Naive thymus-derived CD4-positive, alpha-beta T cell (primary cell): ENCODE data around the gene ZFYVE9. TPM values are rescaled to one million over a fixed set of nuclear protein-coding genes. Genes with fewer than 3 reads are reported as not detected.
"Not testable (repeated sequence)": the region's sequence is repeated elsewhere in the genome, so short reads cannot be mapped to it uniquely, and the experiment has no call there.

Experiments used
- ATAC-seq: fragments of 150-1000 bp; cut with Tn5 transposase; 2 replicates; pipeline ENCODE4 v1.10.0; 2021; ENCODE audit warnings: mild to moderate bottlenecking, moderate library complexity
- CTCF ChIA-PET: fragments of 350-600 bp; sonication (Branson Sonifier 250); formaldehyde crosslinking; loops from one replicate; lab custom pipeline; 2021; ENCODE audit warnings: antibody characterized with exemption; lab: Charles Lee
- POLR2A ChIA-PET: fragments of 350-600 bp; sonication (Branson Sonifier 250); formaldehyde crosslinking; loops from one replicate; lab custom pipeline; 2021; ENCODE audit warnings: antibody characterized with exemption, inconsistent platforms; lab: Charles Lee
- DNase-seq, 9 donors: peaks; one replicate each; pipeline versions ENCODE4 v3.0.0 to v3.0.0-alpha.2; 2020 to 2022; ENCODE audit warnings: mixed read lengths in 1 of 9
- H3K27ac ChIP-seq: one replicate; pipeline ENCODE4 v1.7.0; 2013; ENCODE audit warnings: mild to moderate bottlenecking, low read depth, low read length, moderate library complexity
- H3K27me3 ChIP-seq, 2 donors: one replicate each; pipeline ENCODE4 v1.7.0; 2013; ENCODE audit warnings: low read length in 2 of 2, mild to moderate bottlenecking in 2 of 2, moderate library complexity in 2 of 2; ENCODE audit not compliant: control insufficient read depth in 2 of 2, insufficient read depth in 2 of 2
- H3K36me3 ChIP-seq, 3 experiments: 1 replicate in 2 of 3; 2 replicates in 1 of 3; pipeline ENCODE4 v1.7.0; 2013; ENCODE audit warnings: low read length in 3 of 3, mild to moderate bottlenecking in 3 of 3, moderate library complexity in 1 of 3; ENCODE audit not compliant: insufficient read depth in 3 of 3, control insufficient read depth in 2 of 3
- H3K4me1 ChIP-seq, 2 donors: one replicate each; pipeline ENCODE4 v1.7.0; 2013; ENCODE audit warnings: low read length in 2 of 2, mild to moderate bottlenecking in 2 of 2, moderate library complexity in 1 of 2; ENCODE audit not compliant: control insufficient read depth in 2 of 2, insufficient read depth in 2 of 2
- H3K4me3 ChIP-seq: 2 replicates; pipeline ENCODE4 v1.7.0; 2013; ENCODE audit warnings: mild to moderate bottlenecking, low read length
- H3K9me3 ChIP-seq, 3 experiments: 1 replicate in 2 of 3; 2 replicates in 1 of 3; pipeline ENCODE4 v1.7.0; 2013; ENCODE audit warnings: low read length in 3 of 3; ENCODE audit not compliant: control insufficient read depth in 2 of 3
- H3K27ac Mint-ChIP-seq, 9 donors: one replicate each; pipeline ENCODE4 v1.8.0; 2020 to 2022; ENCODE audit warnings: mixed read lengths in 9 of 9, mild to moderate bottlenecking in 8 of 9, moderate library complexity in 5 of 9, inconsistent platforms in 2 of 9
- H3K27me3 Mint-ChIP-seq, 5 donors: one replicate each; pipeline ENCODE4 v1.8.0; 2021 to 2022; ENCODE audit warnings: mixed read lengths in 5 of 5, mild to moderate bottlenecking in 1 of 5
- H3K36me3 Mint-ChIP-seq, 5 donors: one replicate each; pipeline ENCODE4 v1.8.0; 2020 to 2022; ENCODE audit warnings: mixed read lengths in 5 of 5, mild to moderate bottlenecking in 3 of 5, inconsistent platforms in 1 of 5
- H3K4me1 Mint-ChIP-seq, 7 donors: one replicate each; pipeline ENCODE4 v1.8.0; 2020 to 2022; ENCODE audit warnings: mixed read lengths in 7 of 7, mild to moderate bottlenecking in 3 of 7, inconsistent platforms in 1 of 7
- H3K4me3 Mint-ChIP-seq, 10 donors: one replicate each; pipeline ENCODE4 v1.8.0; 2020 to 2022; ENCODE audit warnings: mild to moderate bottlenecking in 10 of 10, mixed read lengths in 10 of 10, moderate library complexity in 6 of 10, inconsistent platforms in 2 of 10
- H3K9me3 Mint-ChIP-seq, 11 donors: one replicate each; pipeline ENCODE4 v1.8.0; 2020 to 2022; ENCODE audit warnings: mixed read lengths in 11 of 11, mild to moderate bottlenecking in 4 of 11, inconsistent platforms in 1 of 11, moderate library complexity in 1 of 11
- intact Hi-C, 2 donors: fragments of 100-400 bp; cut with micrococcal nuclease; formaldehyde crosslinking; loops; one replicate each; pipeline ENCODE4 v1.15.1; 2023
- polyA plus RNA-seq, 2 donors: library from polyadenylated mRNA; unstranded; fragments of 300-500 nt; fragmentation: Illumina TruSeq; gene quantifications; one replicate each; pipeline ENCODE4 v1.2.3, GENCODE V29; 2021
- total RNA-seq, 6 experiments: library from RNA in 5 of 6; stranded (reverse) in 5 of 6; gene quantifications; 1 replicate in 5 of 6; 2 replicates in 1 of 6; pipeline ENCODE4 v1.2.3 and lab custom pipeline; 2021 to 2026

Gene ZFYVE9
- total and polyA plus RNA-seq, 7 experiments from 2014 or later: 1.8 to 13.9 (median 5.0) TPM

GRCh38 chr1:52159033-52159789 is 17.3 kb downstream of the ZFYVE9 start:
- Mint-ChIP-seq H3K27me3 (peaks cover 0 to 3% (median 0%) of the 10 kb centered on the region in 5 donors), H3K4me3 (no peak overlapping the region), H3K36me3 (peaks cover 0 to 19% (median 4%) of the 10 kb centered on the region in 5 donors), H3K27ac (no peak overlapping the region), H3K9me3 (peaks cover 0 to 2% (median 0%) of the 10 kb centered on the region in 11 donors), H3K4me1 (peaks cover 0 to 32% (median 5%) of the 10 kb centered on the region in 7 donors)
- no peak overlapping the region for H3K4me3 ChIP-seq
- ChIA-PET POLR2A (no interaction called here), CTCF (interaction anchor here (0.5 to 0.7 kb wide), 3 partner anchors 20 to 350 kb away, joined by 3 to 4 read pairs (median 3); no protein-coding TSS in a partner anchor)
- H3K4me1 ChIP-seq: no peaks in the 10 kb centered on the region
- no peak overlapping the region for H3K27ac ChIP-seq
- DNase-seq (no peak), ATAC-seq (no peak)
- H3K9me3 ChIP-seq: no peaks in the 10 kb centered on the region
- H3K27me3 ChIP-seq: no peaks in the 10 kb centered on the region
- no peaks in the 10 kb centered on the region for H3K36me3 ChIP-seq
- intact Hi-C loops: no loop called here

- no peaks in the 10 kb centered on the region for H3K4me1 ChIP-seq
- H3K4me3 ChIP-seq: no peak overlapping the region
- no peaks in the 10 kb centered on the region for H3K9me3 Mint-ChIP-seq
- no peak overlapping the region for H3K4me3 Mint-ChIP-seq
- POLR2A ChIA-PET: no interaction called here
- H3K27ac Mint-ChIP-seq: no peak overlapping the region
- H3K36me3 Mint-ChIP-seq: peaks cover 0 to 23% (median 4%) of the 10 kb centered on the region in 5 donors
- CTCF ChIA-PET: no interaction called here
- H3K27me3 Mint-ChIP-seq: peaks cover 0 to 3% (median 0%) of the 10 kb centered on the region in 5 donors
- peaks cover 0 to 21% (median 5%) of the 10 kb centered on the region in 7 donors for H3K4me1 Mint-ChIP-seq
- no peak for ATAC-seq
- no peaks in the 10 kb centered on the region for H3K27me3 ChIP-seq
- H3K9me3 ChIP-seq: no peaks in the 10 kb centered on the region
- intact Hi-C loops: no loop called here
- no peak for DNase-seq
- H3K36me3 ChIP-seq: no peaks in the 10 kb centered on the region
- no peak overlapping the region for H3K27ac ChIP-seq
Observed at GRCh38 chr1:52162947-52163346, 21.1 kb downstream of the ZFYVE9 start.

GRCh38 chr1:52164604-52165003 is 22.7 kb downstream of the ZFYVE9 start:
- ChIA-PET CTCF (no interaction called here), POLR2A (no interaction called here)
- DNase-seq (no peak), ATAC-seq (no peak)
- peaks cover 0 to 28% (median 4%) of the 10 kb centered on the region in 5 donors for H3K36me3 Mint-ChIP-seq
- intact Hi-C loops: no loop called here
- H3K27ac Mint-ChIP-seq: no peak overlapping the region
- no peak overlapping the region for H3K4me3 Mint-ChIP-seq
- Histone ChIP-seq H3K27ac (no peak overlapping the region), H3K27me3 (no peaks in the 10 kb centered on the region), H3K4me1 (no peaks in the 10 kb centered on the region), H3K9me3 (no peaks in the 10 kb centered on the region), H3K4me3 (no peak overlapping the region), H3K36me3 (no peaks in the 10 kb centered on the region)
- H3K9me3 Mint-ChIP-seq: peaks cover 0 to 1% (median 0%) of the 10 kb centered on the region in 11 donors
- H3K27me3 Mint-ChIP-seq: peaks cover 0 to 3% (median 0%) of the 10 kb centered on the region in 5 donors
- H3K4me1 Mint-ChIP-seq: peaks cover 0 to 15% (median 4%) of the 10 kb centered on the region in 7 donors

- ATAC-seq (no peak), DNase-seq (no peak)
- no peak overlapping the region for H3K27ac Mint-ChIP-seq
- no peaks in the 10 kb centered on the region for H3K36me3 ChIP-seq
- no peaks in the 10 kb centered on the region for H3K27me3 ChIP-seq
- H3K4me3 Mint-ChIP-seq: no peak overlapping the region
- intact Hi-C loops: no loop called here
- no peak overlapping the region for H3K4me3 ChIP-seq
- peaks cover 0 to 9% (median 2%) of the 10 kb centered on the region in 7 donors for H3K4me1 Mint-ChIP-seq
- no peaks in the 10 kb centered on the region for H3K4me1 ChIP-seq
- H3K9me3 Mint-ChIP-seq: peaks cover 0 to 13% (median 5%) of the 10 kb centered on the region in 11 donors
- H3K9me3 ChIP-seq: no peaks in the 10 kb centered on the region
- ChIA-PET CTCF (no interaction called here), POLR2A (interaction anchor here (0.6 kb wide), 1 partner anchor 70 kb away, joined by 4 read pairs; no protein-coding TSS in a partner anchor)
- peaks cover 0 to 27% (median 9%) of the 10 kb centered on the region in 5 donors for H3K36me3 Mint-ChIP-seq
- H3K27me3 Mint-ChIP-seq: peaks cover 0 to 3% (median 0%) of the 10 kb centered on the region in 5 donors
- H3K27ac ChIP-seq: no peak overlapping the region
Observed at GRCh38 chr1:52166996-52167753, 25.3 kb downstream of the ZFYVE9 start.

GRCh38 chr1:52168373-52169080 is 26.6 kb downstream of the ZFYVE9 start:
- Histone ChIP-seq H3K27ac (no peak overlapping the region), H3K4me3 (no peak overlapping the region), H3K4me1 (no peaks in the 10 kb centered on the region), H3K27me3 (no peaks in the 10 kb centered on the region), H3K36me3 (no peaks in the 10 kb centered on the region), H3K9me3 (no peaks in the 10 kb centered on the region)
- DNase-seq (no peak), ATAC-seq (no peak)
- CTCF ChIA-PET: no interaction called here
- peaks cover 0 to 13% (median 5%) of the 10 kb centered on the region in 11 donors for H3K9me3 Mint-ChIP-seq
- POLR2A ChIA-PET: no interaction called here
- peaks cover 0 to 18% (median 9%) of the 10 kb centered on the region in 5 donors for H3K36me3 Mint-ChIP-seq
- no peak overlapping the region for H3K4me3 Mint-ChIP-seq
- intact Hi-C loops: no loop called here
- H3K27me3 Mint-ChIP-seq: no peaks in the 10 kb centered on the region
- H3K27ac Mint-ChIP-seq: no peak overlapping the region
- peaks cover 0 to 9% (median 2%) of the 10 kb centered on the region in 7 donors for H3K4me1 Mint-ChIP-seq

- H3K36me3 ChIP-seq, CTCF ChIA-PET, POLR2A ChIA-PET, H3K4me3 Mint-ChIP-seq, H3K27me3 Mint-ChIP-seq, H3K27ac ChIP-seq, H3K4me3 ChIP-seq, H3K9me3 ChIP-seq, intact Hi-C loops, H3K27ac Mint-ChIP-seq, H3K27me3 ChIP-seq, H3K4me1 Mint-ChIP-seq, DNase-seq, ATAC-seq, H3K4me1 ChIP-seq: not testable (repeated sequence)
- Mint-ChIP-seq H3K36me3 (peaks cover 0 to 23% (median 9%) of the 10 kb centered on the region in 5 donors), H3K9me3 (peaks cover 0 to 17% (median 6%) of the 10 kb centered on the region in 11 donors)
Observed at GRCh38 chr1:52171149-52171548, 29.3 kb downstream of the ZFYVE9 start.
